ENCODE results near the gene ZFYVE26. TPM values are rescaled to one million over a fixed set of nuclear protein-coding genes. Genes with fewer than 3 reads are reported as not detected.
A peak's percentile ranks its signal among the peaks of the same experiment; 100 is the strongest.
"Not testable (repeated sequence)": the region's sequence is repeated elsewhere in the genome, so short reads cannot be mapped to it uniquely, and the experiment has no call there.

Gene ZFYVE26
- total RNA-seq, 1 donor = 37.6 TPM

DNA sequence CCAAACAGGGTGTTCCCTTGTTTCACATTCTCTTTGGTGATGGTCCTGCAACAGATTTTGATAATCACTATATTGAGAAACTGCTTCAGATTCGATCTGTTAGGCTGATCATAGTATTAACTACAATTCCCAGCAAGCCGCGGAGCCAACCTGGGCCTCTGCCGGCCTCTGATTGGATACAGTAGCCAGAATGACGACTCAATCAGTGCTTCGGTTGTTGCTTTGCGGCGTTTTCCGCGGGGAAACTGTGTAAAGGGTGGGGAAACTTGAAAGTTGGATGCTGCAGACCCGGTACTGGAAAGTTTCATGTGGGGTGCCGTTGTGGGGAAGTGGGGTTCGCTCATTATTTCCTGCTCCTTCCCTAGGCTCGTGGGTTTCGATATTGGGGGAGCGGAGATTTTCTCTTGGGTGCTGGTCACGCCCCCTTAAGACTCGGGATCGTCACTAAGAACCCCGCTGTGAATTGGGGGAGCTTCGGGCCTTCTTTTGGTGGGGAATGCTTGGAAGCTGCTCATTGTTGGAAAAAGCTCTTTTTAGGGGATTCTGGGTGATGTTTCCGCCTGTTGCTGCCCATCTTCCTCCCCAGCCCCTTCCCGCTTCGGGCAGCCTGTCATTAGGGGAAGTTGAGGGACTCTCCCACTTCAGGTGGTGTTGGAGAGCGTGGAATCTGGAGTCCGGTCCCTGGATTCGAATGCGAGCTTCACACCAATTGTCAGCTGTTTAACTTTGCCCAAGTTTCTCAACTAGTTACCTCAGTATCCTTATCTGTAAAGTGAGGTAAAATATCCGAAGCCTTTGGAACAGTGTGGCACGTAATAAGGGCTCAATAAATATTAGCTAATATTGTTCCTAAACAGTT, 3.4 kb upstream of the ZFYVE26 start, which contains the start of gene RAD51B:
TSS of gene RAD51B (plus strand) at position 217 of the 859 bp plus-strand sequence.
- Histone ChIP-seq H3K79me2 (ENCODE audit: insufficient read depth, low read length) (peaks cover 14% of the 10 kb centered on the region), H3K27me3 (ENCODE audit: insufficient read depth, low read length) (no peaks in the 10 kb centered on the region), H3K4me3 (ENCODE audit: insufficient read depth, low read length) (peak within 1 kb of the TSS; percentile 80), H4K20me1 (ENCODE audit: insufficient read depth, low read length) (no peaks in the 10 kb centered on the region), H3K4me2 (ENCODE audit: insufficient read depth, low read length) (peak within 1 kb of the TSS; percentile 93), H3K36me3 (ENCODE audit: insufficient read depth, low read length) (no peaks in the 10 kb centered on the region), H3K4me1 (ENCODE audit: insufficient read depth, low read length) (peaks cover 25% of the 10 kb centered on the region), H3K9me3 (ENCODE audit: low read depth, low read length) (no peaks in the 10 kb centered on the region), H2AFZ (ENCODE audit: low read length) (peak within 1 kb of the TSS; percentile 95), H3K27ac (ENCODE audit: low read depth, low read length) (peak within 1 kb of the TSS; percentile 92)
- TF ChIP-seq, protein P1, sequence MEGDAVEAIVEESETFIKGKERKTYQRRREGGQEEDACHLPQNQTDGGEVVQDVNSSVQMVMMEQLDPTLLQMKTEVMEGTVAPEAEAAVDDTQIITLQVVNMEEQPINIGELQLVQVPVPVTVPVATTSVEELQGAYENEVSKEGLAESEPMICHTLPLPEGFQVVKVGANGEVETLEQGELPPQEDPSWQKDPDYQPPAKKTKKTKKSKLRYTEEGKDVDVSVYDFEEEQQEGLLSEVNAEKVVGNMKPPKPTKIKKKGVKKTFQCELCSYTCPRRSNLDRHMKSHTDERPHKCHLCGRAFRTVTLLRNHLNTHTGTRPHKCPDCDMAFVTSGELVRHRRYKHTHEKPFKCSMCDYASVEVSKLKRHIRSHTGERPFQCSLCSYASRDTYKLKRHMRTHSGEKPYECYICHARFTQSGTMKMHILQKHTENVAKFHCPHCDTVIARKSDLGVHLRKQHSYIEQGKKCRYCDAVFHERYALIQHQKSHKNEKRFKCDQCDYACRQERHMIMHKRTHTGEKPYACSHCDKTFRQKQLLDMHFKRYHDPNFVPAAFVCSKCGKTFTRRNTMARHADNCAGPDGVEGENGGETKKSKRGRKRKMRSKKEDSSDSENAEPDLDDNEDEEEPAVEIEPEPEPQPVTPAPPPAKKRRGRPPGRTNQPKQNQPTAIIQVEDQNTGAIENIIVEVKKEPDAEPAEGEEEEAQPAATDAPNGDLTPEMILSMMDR (IDR thresholded peaks at IDR 0.05; ENCODE audit: extremely low read depth, low read depth, low read length) = no peak
- DNase-seq (ENCODE audit: insufficient read length, low spot score, missing footprints) = peak; percentile 91

DNA sequence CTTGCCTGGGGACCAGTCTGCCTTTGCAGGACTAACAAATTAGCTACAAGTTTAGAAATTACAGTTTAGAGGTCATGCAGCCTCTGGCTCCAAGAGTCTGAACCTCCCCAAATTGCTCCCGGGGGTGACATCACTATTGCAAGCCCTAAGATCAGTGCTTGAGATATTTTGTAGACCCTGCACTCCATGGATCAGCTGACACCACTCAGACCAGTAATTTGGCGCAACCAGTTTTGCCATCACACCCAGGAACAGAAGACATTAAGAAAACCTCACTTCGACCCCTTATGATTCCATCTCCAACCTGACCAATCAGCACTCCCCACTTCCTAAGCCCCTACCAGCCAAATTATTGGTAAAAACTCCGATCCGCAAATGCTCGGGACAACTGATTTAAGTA, 2.1 kb upstream of the ZFYVE26 start:
- not testable (repeated sequence) for H3K27ac ChIP-seq (ENCODE audit: low read depth, low read length); DNase-seq (ENCODE audit: insufficient read length, low spot score, missing footprints); H4K20me1 ChIP-seq (ENCODE audit: insufficient read depth, low read length)

DNA sequence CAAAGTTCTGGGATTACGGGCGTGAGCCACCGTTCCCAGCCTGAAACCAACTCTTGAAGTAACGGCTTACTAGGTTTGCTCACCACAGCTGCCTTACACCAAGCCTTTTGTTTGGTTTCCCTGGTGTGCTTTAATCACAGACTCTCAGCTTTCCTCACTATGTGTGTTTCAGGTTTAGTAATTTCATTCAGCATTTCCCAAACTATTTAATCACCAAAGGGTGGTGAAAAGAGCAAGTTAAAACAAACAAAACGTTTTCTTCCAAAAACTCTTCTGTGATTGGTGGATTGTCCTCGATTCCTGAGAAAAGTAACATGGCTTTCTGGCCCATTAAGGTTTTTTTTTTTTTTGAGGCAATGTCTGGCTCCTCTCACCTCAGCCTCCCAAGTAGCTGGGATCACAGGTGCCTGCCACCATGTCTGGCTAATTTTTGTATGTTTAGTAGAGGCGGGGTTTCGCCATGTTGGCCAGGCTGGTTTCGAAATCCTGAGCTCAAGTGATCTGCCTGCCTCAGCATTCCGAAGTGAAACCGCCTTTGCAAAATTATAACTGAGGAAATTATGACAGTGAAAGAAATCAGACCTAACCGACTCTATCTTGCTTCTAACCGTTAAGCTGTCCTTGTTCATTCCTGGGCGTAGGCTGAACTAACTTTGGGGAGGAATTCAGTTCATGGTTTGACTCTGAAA, 1.5 kb upstream of the ZFYVE26 start:
- peaks cover 10% of the 10 kb centered on the region for H3K36me3 ChIP-seq (ENCODE audit: insufficient read depth, low read length)
- TF ChIP-seq, protein P1 (IDR thresholded peaks at IDR 0.05; ENCODE audit: extremely low read depth, low read depth, low read length) = no peak
- H3K4me3 ChIP-seq (ENCODE audit: insufficient read depth, low read length) = no peak overlapping the region
- H3K27me3 ChIP-seq (ENCODE audit: insufficient read depth, low read length) = no peaks in the 10 kb centered on the region
- no peaks in the 10 kb centered on the region for H4K20me1 ChIP-seq (ENCODE audit: insufficient read depth, low read length)
- no peaks in the 10 kb centered on the region for H3K9me3 ChIP-seq (ENCODE audit: low read depth, low read length)
- H3K27ac ChIP-seq (ENCODE audit: low read depth, low read length) = no peak overlapping the region
- peaks cover 24% of the 10 kb centered on the region for H3K79me2 ChIP-seq (ENCODE audit: insufficient read depth, low read length)
- peaks cover 25% of the 10 kb centered on the region for H3K4me1 ChIP-seq (ENCODE audit: insufficient read depth, low read length)
- H3K4me2 ChIP-seq (ENCODE audit: insufficient read depth, low read length) = no peak overlapping the region
- no peak for DNase-seq (ENCODE audit: insufficient read length, low spot score, missing footprints)
- H2AFZ ChIP-seq (ENCODE audit: low read length) = no peak overlapping the region

More for the DNA sequence above, 2.1 kb upstream of the ZFYVE26 start:
- H3K27me3 ChIP-seq (ENCODE audit: insufficient read depth, low read length); H3K4me3 ChIP-seq (ENCODE audit: insufficient read depth, low read length); H3K9me3 ChIP-seq (ENCODE audit: low read depth, low read length); H2AFZ ChIP-seq (ENCODE audit: low read length); H3K36me3 ChIP-seq (ENCODE audit: insufficient read depth, low read length); H3K4me2 ChIP-seq (ENCODE audit: insufficient read depth, low read length): not testable (repeated sequence)
- H3K4me1 ChIP-seq (ENCODE audit: insufficient read depth, low read length) = peaks cover 25% of the 10 kb centered on the region
- peaks cover 24% of the 10 kb centered on the region for H3K79me2 ChIP-seq (ENCODE audit: insufficient read depth, low read length)

DNA sequence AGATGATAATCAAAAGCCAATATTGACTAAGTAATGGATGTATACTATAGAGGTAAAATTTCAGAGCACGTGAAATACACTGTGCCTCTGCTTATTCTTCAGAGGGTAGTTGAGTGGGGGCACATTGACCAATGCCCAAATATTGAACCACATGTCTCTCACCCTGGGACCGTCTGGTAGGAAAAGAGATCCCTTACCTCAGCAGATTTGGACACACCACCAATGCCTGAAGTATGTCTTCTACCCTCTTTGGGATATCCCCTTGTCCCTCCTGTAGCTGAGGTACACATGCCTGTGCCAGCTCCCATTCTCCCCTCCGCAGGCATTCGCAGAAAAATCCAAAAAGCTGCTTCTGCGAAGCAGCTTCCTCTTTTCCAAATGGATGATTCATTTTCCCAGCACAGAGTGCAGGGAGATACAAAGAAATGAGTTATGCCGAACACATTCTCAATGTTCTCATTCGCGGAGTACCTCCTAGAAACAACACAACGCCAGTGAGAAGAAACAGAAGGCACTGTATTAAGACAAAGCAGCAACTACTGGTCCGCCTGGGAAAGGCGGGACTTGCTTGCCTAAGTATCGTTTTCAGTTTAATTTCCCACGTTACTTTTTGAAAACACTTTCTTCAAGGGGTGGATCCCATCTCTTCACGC, 691 bp downstream of the ZFYVE26 start:
- H4K20me1 ChIP-seq (ENCODE audit: insufficient read depth, low read length) = no peaks in the 10 kb centered on the region
- peak overlapping the region; percentile 85 for H3K27ac ChIP-seq (ENCODE audit: low read depth, low read length)
- H3K4me1 ChIP-seq (ENCODE audit: insufficient read depth, low read length) = peaks cover 22% of the 10 kb centered on the region
- no peaks in the 10 kb centered on the region for H3K27me3 ChIP-seq (ENCODE audit: insufficient read depth, low read length)
- peak overlapping the region; percentile 89 for H3K4me3 ChIP-seq (ENCODE audit: insufficient read depth, low read length)
- peaks cover 22% of the 10 kb centered on the region for H3K36me3 ChIP-seq (ENCODE audit: insufficient read depth, low read length)
- peak; percentile 31 for DNase-seq (ENCODE audit: insufficient read length, low spot score, missing footprints)
- peak overlapping the region; percentile 96 for H2AFZ ChIP-seq (ENCODE audit: low read length)
- peak overlapping the region; percentile 90 for H3K4me2 ChIP-seq (ENCODE audit: insufficient read depth, low read length)
- peaks cover 27% of the 10 kb centered on the region for H3K79me2 ChIP-seq (ENCODE audit: insufficient read depth, low read length)
- TF ChIP-seq, protein P1 (IDR thresholded peaks at IDR 0.05; ENCODE audit: extremely low read depth, low read depth, low read length) = no peak
- H3K9me3 ChIP-seq (ENCODE audit: low read depth, low read length) = no peaks in the 10 kb centered on the region
